Right lobe of liver (tissue), 4 donors: Measurements from ENCODE around the gene UBE2O.

ENCODE experiments used
- CTCF ChIP-seq, 4 donors: fragments of 200-600 bp in 3 of 4; fragments of 450-650 bp in 1 of 4; IDR thresholded peaks; one replicate each; pipeline versions ENCODE4 v1.5.1 to v1.8.0; 2016 to 2022; ENCODE audit warnings: antibody characterized with exemption in 4 of 4, mild to moderate bottlenecking in 2 of 4
- POLR2A ChIP-seq: fragments of 450-650 bp; IDR thresholded peaks from one replicate; pipeline ENCODE4 v1.6.1; 2017; ENCODE audit warnings: antibody characterized with exemption, mild to moderate bottlenecking
- donor health status: DM: no; HTN: no; CAD: no.
- donor health status: DM: no; HTN: no; CAD: no.
- donor health status: DM: no; HTN: yes; CAD: no.

- TF ChIP-seq CTCF (IDR thresholded peaks at IDR 0.05) (no peak), POLR2A (no peak)
Measured at GRCh38 chr17:76369804-76370203, 83.1 kb downstream of the UBE2O start.
